HEK293T (cell line): ENCODE data around the gene SSR1.
A peak's percentile ranks its signal among the peaks of the same experiment; 100 is the strongest.

Experiments
- CTCF ChIA-PET: fragments of 350-600 bp; formaldehyde crosslinking; extraction: SDS; loops from one replicate; lab custom pipeline; 2021; ENCODE audit warnings: antibody characterized with exemption, inconsistent platforms; lab: Yijun Ruan, JAX
- POLR2A ChIA-PET: fragments of 350-600 bp; formaldehyde crosslinking; extraction: SDS; loops from one replicate; lab custom pipeline; 2020; ENCODE audit warnings: antibody characterized with exemption, inconsistent platforms; lab: Yijun Ruan, JAX
- DNase-seq: peaks from one replicate; pipeline ENCODE4 v3.0.0; 2012; ENCODE audit warnings: mixed read lengths; ENCODE audit errors: extremely low spot score
- ARNT ChIP-seq: fragments of 450-650 bp; IDR thresholded peaks from 2 replicates; pipeline ENCODE4 v1.6.1; 2017; ENCODE audit warnings: mild to moderate bottlenecking
- BHLHE40 ChIP-seq: fragments of 450-650 bp; IDR thresholded peaks from 2 replicates; pipeline ENCODE4 v1.6.1; 2016; ENCODE audit warnings: mild to moderate bottlenecking, moderate library complexity, borderline replicate concordance
- CTBP1 ChIP-seq: fragments of 450-650 bp; IDR thresholded peaks from 2 replicates; pipeline ENCODE4 v1.6.1; 2016; ENCODE audit warnings: borderline replicate concordance
- ELF4 ChIP-seq: fragments of 450-650 bp; IDR thresholded peaks from 2 replicates; pipeline ENCODE4 v1.6.1; 2017; ENCODE audit warnings: antibody characterized with exemption
- FOXA1 ChIP-seq: fragments of 450-650 bp; IDR thresholded peaks from 2 replicates; pipeline ENCODE4 v1.6.1; 2016; ENCODE audit warnings: mild to moderate bottlenecking
- FOXK2 ChIP-seq: fragments of 450-650 bp; IDR thresholded peaks from 2 replicates; pipeline ENCODE4 v1.6.1; 2016; ENCODE audit warnings: mild to moderate bottlenecking
- FOXM1 ChIP-seq: fragments of 450-650 bp; IDR thresholded peaks from 2 replicates; pipeline ENCODE4 v1.6.1; 2017; ENCODE audit warnings: mild to moderate bottlenecking, borderline replicate concordance
- HDGF ChIP-seq: fragments of 450-650 bp; IDR thresholded peaks from 2 replicates; pipeline ENCODE4 v1.6.1; 2017; ENCODE audit warnings: antibody characterized with exemption, borderline replicate concordance
- L3MBTL2 ChIP-seq: fragments of 450-650 bp; conservative IDR thresholded peaks from 2 replicates; pipeline ENCODE4 v1.6.1; 2016; ENCODE audit warnings: mild to moderate bottlenecking
- LEF1 ChIP-seq: fragments of 450-650 bp; IDR thresholded peaks from 2 replicates; pipeline ENCODE4 v1.6.1; 2017; ENCODE audit warnings: mild to moderate bottlenecking, borderline replicate concordance
- NFRKB ChIP-seq: fragments of 450-650 bp; IDR thresholded peaks from 2 replicates; pipeline ENCODE4 v1.6.1; 2016; ENCODE audit warnings: mild to moderate bottlenecking, moderate library complexity
- SP1 ChIP-seq: fragments of 450-650 bp; IDR thresholded peaks from 2 replicates; pipeline ENCODE4 v1.6.1; 2017
- SUZ12 ChIP-seq: fragments of 450-650 bp; IDR thresholded peaks from 2 replicates; pipeline ENCODE4 v1.6.1; 2016; ENCODE audit warnings: mild to moderate bottlenecking
- TARDBP ChIP-seq: fragments of 450-650 bp; IDR thresholded peaks from 2 replicates; pipeline ENCODE4 v1.6.1; 2016
- ZNF384 ChIP-seq: fragments of 450-650 bp; IDR thresholded peaks from 2 replicates; pipeline ENCODE4 v1.6.1; 2016
- TF ChIP-seq, protein P1 (sequence below): fragments of 450-650 bp; IDR thresholded peaks from 2 replicates; pipeline ENCODE4 v1.6.1; 2016

Gene SSR1

DNA sequence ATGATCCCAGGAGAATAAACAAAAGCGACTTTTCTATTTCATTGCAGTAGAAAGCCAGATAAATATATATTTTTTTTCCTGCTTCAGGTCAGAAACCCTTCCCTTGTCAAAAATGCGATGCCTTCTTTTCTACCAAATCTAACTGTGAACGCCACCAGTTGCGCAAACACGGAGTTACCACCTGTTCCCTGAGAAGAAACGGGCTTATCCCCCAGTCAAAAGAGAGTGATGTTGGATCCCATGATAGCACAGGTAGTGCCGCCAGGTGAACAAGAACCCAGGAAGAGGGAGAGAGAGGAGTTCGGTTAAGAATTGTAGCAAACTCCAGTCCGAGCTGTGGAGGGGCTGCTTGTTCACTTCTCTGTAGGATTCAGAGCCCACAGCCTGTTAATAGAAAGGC lies 72.6 kb downstream of the SSR1 start:
- ChIA-PET POLR2A (no interaction called here), CTCF (no interaction called here)
- DNase-seq: no peak
- no peak for TF ChIP-seq ARNT
- TF ChIP-seq FOXA1: no peak
- TF ChIP-seq FOXM1: no peak
- no peak for TF ChIP-seq SP1
- no peak for TF ChIP-seq BHLHE40
- TF ChIP-seq ZNF384: no peak
- TF ChIP-seq SUZ12: no peak
- no peak for TF ChIP-seq L3MBTL2
- TF ChIP-seq LEF1: no peak
- TF ChIP-seq HDGF: no peak
- no peak for TF ChIP-seq FOXK2
- no peak for TF ChIP-seq ELF4
- TF ChIP-seq NFRKB: no peak
- no peak for TF ChIP-seq CTBP1
- TF ChIP-seq TARDBP: no peak
- TF ChIP-seq, protein P1, sequence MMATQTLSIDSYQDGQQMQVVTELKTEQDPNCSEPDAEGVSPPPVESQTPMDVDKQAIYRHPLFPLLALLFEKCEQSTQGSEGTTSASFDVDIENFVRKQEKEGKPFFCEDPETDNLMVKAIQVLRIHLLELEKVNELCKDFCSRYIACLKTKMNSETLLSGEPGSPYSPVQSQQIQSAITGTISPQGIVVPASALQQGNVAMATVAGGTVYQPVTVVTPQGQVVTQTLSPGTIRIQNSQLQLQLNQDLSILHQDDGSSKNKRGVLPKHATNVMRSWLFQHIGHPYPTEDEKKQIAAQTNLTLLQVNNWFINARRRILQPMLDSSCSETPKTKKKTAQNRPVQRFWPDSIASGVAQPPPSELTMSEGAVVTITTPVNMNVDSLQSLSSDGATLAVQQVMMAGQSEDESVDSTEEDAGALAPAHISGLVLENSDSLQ: no peak

DNA sequence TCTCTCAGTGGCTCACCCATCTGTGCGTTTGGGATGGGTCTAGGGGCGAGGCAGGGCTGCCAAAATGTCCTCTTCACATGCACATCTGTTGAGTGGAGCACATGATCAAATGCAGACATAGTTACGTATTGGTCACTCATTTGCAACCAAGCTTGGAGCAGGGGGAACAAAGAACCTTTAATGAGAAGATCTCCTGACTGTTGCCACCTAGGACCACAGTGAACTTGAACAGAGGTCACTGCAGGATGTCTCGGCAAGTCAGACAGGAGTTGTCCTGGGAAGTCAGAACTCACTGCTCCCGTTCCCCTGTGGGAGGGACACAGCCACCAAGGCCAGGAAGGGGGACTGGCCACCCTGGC lies 73.4 kb downstream of the SSR1 start:
- ChIA-PET POLR2A (no interaction called here), CTCF (interaction anchor here (0.7 to 2.4 kb wide), 3 partner anchors 127 to 543 kb away, joined by 3 to 9 read pairs (median 3); no protein-coding TSS in a partner anchor)
- TF ChIP-seq ZNF384 (no peak), L3MBTL2 (no peak), ELF4 (no peak), CTBP1 (no peak), TARDBP (no peak), FOXA1 (no peak), LEF1 (no peak), BHLHE40 (no peak), NFRKB (no peak), FOXM1 (no peak), SUZ12 (no peak), ARNT (no peak), HDGF (no peak), FOXK2 (no peak), SP1 (no peak)
- TF ChIP-seq, protein P1: no peak
- no peak for DNase-seq

DNA sequence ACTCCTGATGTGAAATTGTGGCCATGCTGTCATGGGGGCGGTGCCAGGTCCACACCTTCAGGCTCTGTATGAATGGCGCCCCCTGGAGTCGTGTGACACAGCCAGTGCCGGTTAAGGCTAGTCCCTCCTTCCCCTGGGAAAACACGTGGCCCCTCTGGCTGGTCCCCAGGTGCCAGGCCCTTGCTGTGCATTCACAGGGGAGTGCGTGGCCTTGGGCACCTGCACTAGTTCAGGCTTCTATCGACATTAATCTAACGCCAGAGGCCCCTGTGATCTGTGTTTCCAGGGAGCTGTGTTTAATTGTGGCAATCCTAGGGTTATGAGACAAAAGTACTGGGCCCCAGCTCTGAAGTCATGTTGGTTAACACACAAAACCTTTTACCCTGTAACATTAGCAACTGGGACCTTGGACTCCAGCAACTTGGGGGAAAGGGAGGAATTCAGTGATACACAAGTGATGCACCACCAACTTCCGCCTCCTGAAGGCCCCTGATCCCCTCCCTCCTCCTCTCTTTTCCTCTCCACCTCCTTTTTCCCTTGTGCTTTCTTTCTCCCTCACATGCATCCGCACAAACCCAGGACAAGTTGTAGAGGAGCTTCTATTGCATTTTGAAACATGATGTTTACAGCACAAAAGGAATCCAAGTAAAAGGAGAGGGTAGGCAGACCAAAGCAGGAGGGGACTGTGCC lies 74.0 kb downstream of the SSR1 start:
- ChIA-PET POLR2A (no interaction called here), CTCF (interaction anchor here (0.7 to 2.4 kb wide), 10 partner anchors 8 to 558 kb away, joined by 3 to 9 read pairs (median 3); no protein-coding TSS in a partner anchor)
- DNase-seq: peak; percentile 81
- TF ChIP-seq ARNT (0 out of 2 replicates have a peak, but pooled peaks have one; percentile 33), CTBP1 (no peak), L3MBTL2 (peak; percentile 26; the same call in 1 of the 2 replicates), TARDBP (no peak), NFRKB (no peak), LEF1 (no peak), HDGF (no peak), ZNF384 (no peak), FOXM1 (0 out of 2 replicates have a peak, but pooled peaks have one; percentile 2)

DNA sequence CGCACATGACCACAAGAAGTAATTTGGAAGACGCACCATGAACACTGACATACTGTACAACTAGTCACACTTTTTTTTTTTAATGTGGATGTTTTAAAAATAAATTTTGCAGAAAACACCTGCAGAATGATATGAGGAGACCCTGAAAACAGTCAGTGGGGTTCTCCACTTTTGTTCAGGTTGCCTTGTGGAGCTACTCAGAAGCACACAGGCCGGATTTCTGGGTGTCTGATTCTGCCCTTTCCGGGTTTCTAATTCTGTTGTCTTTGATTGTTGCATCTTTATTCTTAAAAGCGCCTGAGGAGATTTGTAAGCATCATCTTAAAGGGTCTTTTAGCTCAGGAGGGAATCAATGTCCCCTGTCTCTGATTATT lies 74.5 kb downstream of the SSR1 start:
- POLR2A ChIA-PET: no interaction called here
- TF ChIP-seq ELF4 (no peak), FOXA1 (no peak)
- TF ChIP-seq, protein P1: no peak

DNA sequence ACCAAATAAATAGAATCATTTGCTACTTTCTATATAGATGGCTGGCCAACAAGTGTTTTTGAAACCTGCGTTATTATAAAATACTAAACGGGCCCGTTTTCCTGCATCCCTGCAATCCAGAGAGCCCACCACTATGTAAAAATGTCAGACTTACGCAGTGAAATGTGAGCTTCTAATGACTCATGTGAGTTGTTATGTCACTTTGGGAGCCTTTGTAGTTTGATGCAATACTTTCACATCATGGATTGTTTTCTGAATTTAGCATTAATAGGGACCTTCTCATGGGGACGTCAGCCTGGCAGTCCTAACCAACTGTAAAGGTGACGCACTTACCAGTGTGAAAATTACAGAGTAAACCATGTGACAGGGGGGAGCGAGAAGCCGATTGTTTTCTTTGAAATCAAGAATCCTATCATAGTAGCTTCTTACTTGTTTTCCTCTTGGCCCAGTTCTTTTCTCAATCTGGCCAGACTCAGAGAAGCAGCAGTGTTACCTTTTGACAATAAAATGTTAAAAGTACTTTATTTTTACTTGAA lies 75.3 kb downstream of the SSR1 start:
- TF ChIP-seq ARNT: no peak
- TF ChIP-seq SUZ12: no peak
- no peak for TF ChIP-seq HDGF
- TF ChIP-seq LEF1: no peak
- no peak for TF ChIP-seq NFRKB
- no peak for TF ChIP-seq ZNF384
- no peak for TF ChIP-seq SP1
- no peak for TF ChIP-seq TARDBP
- no peak for TF ChIP-seq FOXM1
- no peak for TF ChIP-seq CTBP1
- no peak for TF ChIP-seq FOXA1
- no peak for TF ChIP-seq L3MBTL2
- CTCF ChIA-PET: interaction anchor here (0.9 to 2.4 kb wide), 4 partner anchors 10 to 541 kb away, joined by 3 to 9 read pairs (median 4); no protein-coding TSS in a partner anchor
- POLR2A ChIA-PET: no interaction called here
- DNase-seq: no peak

More for the DNA sequence above, 74.5 kb downstream of the SSR1 start:
- DNase-seq: no peak
- CTCF ChIA-PET: interaction anchor here (0.7 to 2.4 kb wide), 8 partner anchors 9 to 557 kb away, joined by 3 to 9 read pairs (median 4); no protein-coding TSS in a partner anchor
